NCI-H510A treated with DMSO at 0.1 percent for 48 hours (cell line): ENCODE measurements around the gene SPTBN4.
"Not testable (repeated sequence)": the region's sequence is repeated elsewhere in the genome, so short reads cannot be mapped to it uniquely, and the experiment has no call there.

Source experiments
- DNase-seq: peaks from one replicate; lab custom pipeline; 2025; lab: John Stamatoyannopoulos, UW

The SPTBN4 gene

GRCh38 chr19:40588926-40589569, 122.2 kb downstream of the SPTBN4 start:
- DNase-seq, result no peak

DNA sequence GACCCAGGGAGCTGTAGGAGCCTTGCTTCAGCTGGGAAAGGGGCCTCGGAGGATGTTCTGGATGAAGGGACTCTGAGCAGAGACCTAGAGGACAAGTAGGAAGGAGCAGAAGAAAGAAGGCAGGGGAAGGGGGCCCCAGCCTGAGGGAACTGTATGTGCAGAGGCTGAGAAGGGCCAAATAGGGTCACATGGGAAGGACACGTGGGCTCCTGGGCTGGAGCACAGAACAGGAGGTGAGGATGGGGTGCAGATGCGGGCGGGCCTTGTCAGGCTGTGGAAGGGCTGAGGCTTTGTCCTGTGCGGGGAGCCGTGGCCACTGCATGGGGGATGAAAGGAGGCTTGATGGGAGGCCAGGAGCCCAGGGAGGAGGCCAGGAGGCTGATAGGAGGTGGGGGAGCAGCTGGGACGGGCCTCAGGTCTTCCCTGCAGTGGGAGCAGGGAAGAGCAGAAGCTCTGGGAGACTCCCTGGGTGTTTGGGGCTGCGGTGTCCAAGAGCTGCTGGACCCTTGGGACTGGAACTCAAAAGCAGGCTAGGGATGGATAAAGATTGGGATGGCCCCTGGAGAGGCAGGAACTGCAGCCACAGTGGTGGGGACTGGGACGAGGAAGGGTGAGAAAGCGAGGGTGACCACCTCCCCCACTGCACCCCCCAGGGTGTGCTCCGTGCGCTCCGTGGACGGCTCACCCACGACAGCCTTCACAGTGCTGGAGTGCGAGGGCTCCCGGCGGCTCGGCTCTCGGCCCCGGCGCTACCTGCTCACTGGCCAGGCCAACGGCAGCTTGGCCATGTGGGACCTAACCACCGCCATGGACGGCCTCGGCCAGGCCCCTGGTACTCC, 123.0 kb downstream of the SPTBN4 start:
- no peak for DNase-seq

DNA sequence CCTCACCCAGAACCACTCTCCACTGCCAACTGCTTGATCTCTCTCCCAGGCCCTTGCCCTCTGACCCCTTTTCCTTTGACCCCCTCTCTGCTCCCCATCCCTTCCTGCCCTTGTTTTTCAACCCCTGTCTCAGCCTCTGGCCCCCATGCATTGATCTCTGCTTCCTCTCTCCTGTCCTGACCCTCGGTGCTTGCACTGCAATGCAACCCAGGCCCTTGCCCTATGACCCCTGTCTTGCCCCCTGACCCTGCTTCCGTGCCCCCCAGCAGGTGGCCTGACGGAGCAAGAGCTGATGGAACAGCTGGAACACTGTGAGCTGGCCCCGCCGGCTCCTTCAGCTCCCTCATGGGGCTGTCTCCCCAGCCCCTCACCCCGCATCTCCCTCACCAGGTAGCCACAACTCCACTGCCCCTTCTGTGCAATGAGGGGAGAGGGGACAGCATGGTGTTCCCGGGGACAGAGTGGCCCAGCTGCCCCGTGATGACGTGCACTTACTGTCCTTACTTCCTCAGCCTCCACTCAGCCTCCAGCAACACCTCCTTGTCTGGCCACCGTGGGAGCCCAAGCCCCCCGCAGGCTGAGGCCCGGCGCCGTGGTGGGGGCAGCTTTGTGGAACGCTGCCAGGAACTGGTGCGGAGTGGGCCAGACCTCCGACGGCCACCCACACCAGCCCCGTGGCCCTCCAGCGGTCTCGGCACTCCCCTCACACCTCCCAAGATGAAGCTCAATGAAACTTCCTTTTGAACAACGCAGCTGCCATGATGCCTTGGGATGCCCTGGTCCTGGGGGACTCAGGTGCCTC, 123.9 kb downstream of the SPTBN4 start:
- DNase-seq, result no peak

DNA sequence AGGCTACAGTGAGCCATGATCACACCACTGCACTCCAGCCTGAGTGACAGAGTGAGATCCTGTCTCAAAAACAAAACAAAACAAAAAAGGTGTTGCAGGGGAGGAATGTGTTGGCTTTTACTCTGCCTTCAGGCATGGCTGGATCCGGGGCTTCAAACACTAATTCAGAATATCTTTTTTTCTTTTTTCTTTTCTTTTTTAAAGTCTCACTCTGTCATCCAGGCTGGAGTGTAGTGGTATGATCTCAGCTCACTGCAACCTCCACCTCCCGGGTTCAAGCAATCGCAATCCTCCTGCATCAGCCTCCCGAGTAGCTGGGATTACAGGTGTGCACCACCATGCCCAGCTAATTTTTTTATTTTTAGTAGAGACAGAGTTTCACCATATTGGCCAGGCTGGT, 124.9 kb downstream of the SPTBN4 start:
- not testable (repeated sequence) for DNase-seq

- DNase-seq, result peak; percentile 62
Observed at GRCh38 chr19:40592170-40592569, 125.4 kb downstream of the SPTBN4 start.

DNA sequence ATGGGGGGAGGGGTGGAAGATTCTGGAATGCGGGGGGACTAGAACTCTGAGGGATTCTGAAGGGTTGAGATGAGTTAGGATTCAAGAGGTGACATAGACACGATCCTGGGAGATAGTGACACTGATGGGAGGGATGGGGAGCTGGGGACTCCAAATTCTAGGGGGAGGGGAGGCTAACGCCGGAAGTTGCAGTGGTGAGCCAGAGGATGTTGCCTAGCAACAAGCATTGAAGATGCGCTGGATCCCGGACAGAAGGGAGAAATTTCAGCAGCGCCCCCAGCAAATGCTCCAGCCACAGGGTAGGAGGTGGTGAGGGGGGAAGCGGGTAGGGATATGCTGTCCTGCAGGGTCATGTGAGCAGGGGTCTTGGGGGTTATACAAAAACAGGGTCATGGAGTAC, 127.5 kb downstream of the SPTBN4 start:
- no peak for DNase-seq

- DNase-seq, result no peak
Observed at GRCh38 chr19:40594657-40595091, 127.9 kb downstream of the SPTBN4 start.

DNA sequence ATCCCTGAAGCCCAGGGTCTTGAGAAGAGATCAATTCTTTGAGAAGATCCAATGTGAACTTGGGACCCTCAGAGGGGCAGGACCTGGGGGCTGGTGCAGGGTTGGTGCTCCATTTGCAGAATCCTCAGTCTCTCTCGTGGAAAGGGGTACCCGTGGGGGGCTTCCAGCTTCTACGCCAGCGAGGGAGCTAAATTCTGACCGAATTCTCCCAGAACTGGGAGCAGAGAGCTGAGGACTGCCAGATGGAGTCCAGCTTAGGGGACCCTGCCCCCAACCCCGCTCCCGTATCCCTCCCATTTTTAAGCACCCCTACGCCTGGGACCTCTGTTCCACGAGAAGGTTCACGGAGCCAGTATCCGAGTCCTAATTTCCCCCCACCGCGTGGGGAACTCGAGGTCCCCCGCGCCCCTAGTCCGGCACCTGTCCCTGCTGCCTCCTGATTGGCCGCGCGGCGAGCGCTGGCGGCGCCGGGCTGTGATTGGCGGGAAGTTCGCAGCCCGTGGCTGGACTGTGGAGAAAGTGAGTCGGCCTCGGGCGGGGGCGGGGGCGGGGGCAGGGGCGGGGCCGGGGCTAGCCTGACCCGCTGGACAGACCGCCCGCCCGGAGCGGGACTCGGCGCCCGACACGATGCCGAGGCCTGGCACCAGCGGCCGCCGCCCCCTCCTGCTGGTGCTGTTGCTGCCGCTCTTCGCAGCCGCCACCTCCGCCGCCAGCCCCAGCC, 130.0 kb downstream of the SPTBN4 start:
- DNase-seq, result peak; percentile 28

- no peak for DNase-seq
Observed at GRCh38 chr19:40597329-40597838, 130.6 kb downstream of the SPTBN4 start.

DNA sequence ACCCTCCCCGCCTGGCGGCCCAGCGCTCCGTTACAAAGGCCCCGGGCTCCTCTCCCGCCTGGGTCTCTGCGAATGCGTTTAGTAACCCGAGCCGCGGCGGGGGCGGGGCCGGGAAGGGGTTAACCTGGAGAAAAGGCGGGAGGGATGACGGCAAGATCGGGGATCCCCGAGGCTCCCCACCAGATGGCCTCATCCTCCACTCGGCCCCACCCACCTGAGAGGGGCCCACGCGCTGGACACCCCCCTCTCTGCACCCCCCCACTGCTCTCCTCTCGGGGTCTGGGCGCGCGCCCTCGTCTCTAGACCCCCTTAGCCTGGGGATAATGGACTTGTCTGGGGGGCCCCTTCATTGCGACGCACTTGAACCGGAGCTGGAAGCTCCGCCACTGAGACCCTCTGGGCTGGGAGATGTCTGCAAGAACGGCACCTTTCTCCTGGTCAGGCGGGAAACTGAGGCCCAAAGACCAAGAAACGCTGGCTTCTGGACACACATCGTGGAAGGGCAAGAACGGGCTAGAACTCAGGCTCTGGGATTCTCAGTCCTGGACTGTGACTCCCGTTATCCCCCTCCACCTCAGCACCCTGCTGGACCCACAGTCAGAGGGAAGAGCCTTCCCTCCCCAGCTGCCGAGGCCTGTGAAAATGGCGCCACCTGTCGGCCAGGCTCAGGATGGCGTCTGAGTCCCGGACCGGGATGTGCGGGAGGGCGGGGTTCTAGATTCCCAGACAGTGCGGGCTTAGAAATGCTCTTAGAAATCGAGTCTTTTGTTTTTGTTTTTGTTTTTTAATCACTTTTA, 131.5 kb downstream of the SPTBN4 start:
- peak; percentile 80 for DNase-seq

DNA sequence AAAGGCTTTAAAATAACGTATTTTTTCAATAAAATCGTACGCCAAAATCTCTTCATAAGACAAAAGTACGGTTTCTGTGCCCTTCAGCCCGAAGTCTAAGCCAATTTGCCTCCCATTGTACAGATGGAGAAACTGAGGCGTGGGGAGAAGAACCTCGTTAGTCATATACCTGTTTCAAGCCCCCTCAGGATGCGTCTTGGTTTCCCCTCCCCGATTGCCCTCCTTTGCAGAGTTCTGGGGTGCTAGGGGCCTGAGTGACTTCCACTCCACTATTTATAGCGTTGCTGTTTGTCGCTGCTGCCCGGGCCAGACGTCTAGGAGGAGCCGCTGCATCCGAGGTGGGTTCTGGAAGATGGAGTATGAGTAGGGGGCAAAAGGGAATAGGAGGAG, 132.1 kb downstream of the SPTBN4 start:
- DNase-seq, result no peak

DNA sequence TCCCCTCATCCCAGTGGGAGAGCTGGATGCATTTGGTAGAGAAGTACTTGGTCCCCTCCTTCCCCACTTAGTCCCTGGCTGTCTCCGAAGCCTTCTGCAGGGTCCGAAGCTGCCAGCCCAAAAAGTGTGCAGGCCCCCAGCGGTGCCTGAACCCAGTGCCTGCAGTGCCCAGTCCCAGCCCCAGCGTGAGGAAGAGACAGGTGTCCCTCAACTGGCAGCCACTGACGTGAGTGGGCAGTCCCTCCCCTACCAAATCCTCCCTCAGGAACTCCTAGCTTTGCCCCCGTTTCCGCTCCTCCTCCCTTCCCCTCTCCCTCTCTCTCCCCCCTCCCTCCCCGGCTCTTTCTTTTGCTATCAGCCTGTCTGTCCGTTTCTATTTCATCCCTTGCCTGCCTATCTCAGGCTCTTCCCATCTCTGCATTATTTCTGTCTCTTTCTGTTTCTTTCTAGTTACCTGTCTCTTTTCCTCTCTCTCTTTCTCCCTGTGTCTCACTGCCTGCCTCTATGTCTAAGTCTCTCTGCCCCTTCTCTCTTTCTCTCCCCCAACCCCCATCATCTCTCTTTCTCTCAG, 132.6 kb downstream of the SPTBN4 start:
- no peak for DNase-seq

GRCh38 chr19:40599902-40600569, 133.2 kb downstream of the SPTBN4 start:
- DNase-seq, result no peak

DNA sequence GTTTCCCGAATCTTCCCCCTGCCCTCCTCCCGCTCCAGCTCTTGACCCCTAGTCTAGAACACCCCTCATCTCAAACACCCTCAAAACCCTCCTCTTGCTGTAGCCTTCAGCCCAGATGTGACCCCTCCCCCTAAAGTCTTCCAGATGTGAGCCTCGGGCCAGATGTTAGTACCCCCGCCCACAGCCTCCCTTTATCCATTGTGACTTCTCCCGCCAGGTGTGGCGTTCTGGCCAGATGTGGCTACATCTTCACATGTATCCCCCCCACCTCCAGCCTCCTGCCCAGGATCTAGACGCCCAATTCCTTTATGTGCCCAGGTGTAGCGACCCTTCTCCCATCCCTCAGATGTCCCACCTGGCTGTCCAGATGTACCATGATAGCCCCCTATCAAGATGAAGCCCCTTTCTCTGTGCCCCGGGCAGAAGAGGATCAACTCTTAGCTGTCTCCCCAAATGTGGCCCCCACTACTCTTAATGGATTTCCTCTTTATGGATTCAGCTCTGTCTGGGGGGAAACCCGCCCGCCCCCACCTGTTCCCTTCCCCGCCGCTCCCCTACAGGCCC, 133.9 kb downstream of the SPTBN4 start:
- no peak for DNase-seq

DNA sequence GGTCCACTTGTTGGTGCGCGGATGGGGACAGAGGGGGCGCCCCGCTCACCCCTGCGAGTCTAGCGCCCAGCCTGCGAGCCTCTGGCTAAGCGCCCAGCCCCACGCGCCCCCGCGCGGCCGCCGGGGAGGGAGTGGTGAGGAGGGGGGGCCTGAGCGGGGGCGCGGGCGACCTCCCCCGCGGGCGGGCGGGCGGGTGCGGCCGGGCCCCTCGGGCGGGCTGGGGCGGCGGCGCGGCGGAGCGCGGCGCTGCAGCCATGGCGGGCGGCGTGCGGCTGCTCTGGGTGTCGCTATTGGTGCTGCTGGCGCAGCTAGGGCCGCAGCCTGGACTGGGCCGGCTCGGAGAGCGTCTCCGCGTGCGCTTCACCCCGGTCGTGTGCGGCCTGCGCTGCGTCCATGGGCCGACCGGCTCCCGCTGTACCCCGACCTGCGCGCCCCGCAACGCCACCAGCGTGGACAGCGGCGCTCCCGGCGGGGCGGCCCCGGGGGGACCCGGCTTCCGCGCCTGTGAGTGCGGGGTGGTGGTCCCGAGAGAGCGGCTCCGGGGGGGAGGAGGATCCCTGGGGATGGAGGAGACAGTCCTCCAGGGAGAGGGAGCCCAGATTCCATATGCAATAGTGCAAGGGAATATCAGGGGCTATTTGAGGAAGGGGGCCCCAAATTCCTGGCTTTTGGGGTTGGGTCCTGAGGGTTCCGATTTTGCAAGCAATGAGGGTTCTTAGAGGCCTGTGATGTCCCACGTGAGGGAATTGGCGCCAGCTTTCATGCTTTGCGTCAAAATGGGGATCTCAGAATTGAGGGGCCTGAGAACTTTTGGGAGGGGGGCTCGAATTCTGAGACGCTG, 134.6 kb downstream of the SPTBN4 start, which contains the start of gene LTBP4:
Gene LTBP4 (plus strand): TSS at position 236 of the 841 bp plus-strand sequence. CDS start 19 bp downstream, at position 255.
- no peak for DNase-seq

- no peak for DNase-seq
Observed at GRCh38 chr19:40603071-40603388, 136.2 kb downstream of the SPTBN4 start.

GRCh38 chr19:40603389-40604170, 136.8 kb downstream of the SPTBN4 start:
- peak; percentile 95 for DNase-seq

DNA sequence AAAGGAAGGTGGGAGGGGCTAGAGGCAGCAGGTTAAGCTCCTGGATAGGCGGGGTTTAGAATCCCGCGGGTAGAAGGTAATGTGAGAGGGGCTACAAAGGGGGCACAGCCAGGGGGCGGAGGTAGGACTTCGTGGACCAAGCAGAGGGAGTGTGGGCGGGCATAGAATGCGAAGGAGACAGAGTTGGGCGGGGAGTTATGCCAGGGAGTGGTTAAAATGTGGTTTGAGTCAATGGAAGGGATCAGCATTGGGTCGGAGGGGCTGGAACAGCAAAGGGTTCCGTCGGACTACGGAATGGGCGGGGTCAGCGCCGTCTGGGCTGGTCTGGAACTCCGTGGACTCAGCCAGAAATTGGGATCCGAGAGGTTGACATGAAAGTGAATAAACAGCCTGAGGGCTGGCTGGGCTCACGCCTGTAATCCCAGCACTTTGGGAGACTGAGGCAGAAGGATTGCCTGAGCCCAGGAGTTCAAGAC, 137.4 kb downstream of the SPTBN4 start:
- DNase-seq, result no peak
